HepG2 (cell line): ENCODE measurements around the gene NOP9. TPM values are rescaled to one million over a fixed set of nuclear protein-coding genes. Genes with fewer than 3 reads are reported as not detected.
A peak's percentile ranks its signal among the peaks of the same experiment; 100 is the strongest.

Source experiments
- ETV5 ChIP-seq: IDR thresholded peaks from 2 replicates; pipeline ENCODE4 v1.6.1; 2018; ENCODE audit warnings: missing biosample characterization, missing genetic modification reagents, inconsistent platforms, borderline replicate concordance
- KDM1A ChIP-seq: IDR thresholded peaks from 2 replicates; pipeline ENCODE4 v1.6.1; 2016; ENCODE audit warnings: missing compliant biosample characterization
- NFIB ChIP-seq: sonication (generic); formaldehyde crosslinking; IDR thresholded peaks from 2 replicates; pipeline ENCODE4 v1.9.0; 2021; ENCODE audit warnings: missing genetic modification reagents, mild to moderate bottlenecking, borderline replicate concordance
- REXO4 ChIP-seq: sonication (generic); formaldehyde crosslinking; IDR thresholded peaks from 2 replicates; pipeline ENCODE4 v1.8.0; 2022; ENCODE audit warnings: missing genetic modification reagents, mild to moderate bottlenecking, borderline replicate concordance
- SMYD3 ChIP-seq: sonication (generic); formaldehyde crosslinking; IDR thresholded peaks from 2 replicates; pipeline ENCODE4 v1.8.1; 2023; ENCODE audit warnings: mild to moderate bottlenecking, missing genetic modification reagents
- SRSF1 ChIP-seq: fragments of 200-400 bp; formaldehyde crosslinking; optimal IDR thresholded peaks from 2 replicates; pipeline ENCODE3; 2017; ENCODE audit warnings: mild to moderate bottlenecking, low read depth, low read length, moderate library complexity
- TP53 ChIP-seq: sonication (generic); formaldehyde crosslinking; conservative IDR thresholded peaks from 2 replicates; pipeline ENCODE4 v1.4.0; 2020; ENCODE audit warnings: missing genetic modification reagents
- ZBTB3 ChIP-seq: sonication (generic); formaldehyde crosslinking; IDR thresholded peaks from 2 replicates; pipeline ENCODE4 v1.4.0; 2020; ENCODE audit warnings: low read depth, mild to moderate bottlenecking, moderate library complexity, missing genetic modification reagents, borderline replicate concordance
- ZFP41 ChIP-seq: sonication (generic); formaldehyde crosslinking; IDR thresholded peaks from 2 replicates; pipeline ENCODE4 v1.4.0; 2020; ENCODE audit warnings: mild to moderate bottlenecking, missing genetic modification reagents, borderline replicate concordance
- ZNF879 ChIP-seq: sonication (generic); formaldehyde crosslinking; IDR thresholded peaks from 2 replicates; pipeline ENCODE4 v1.8.1; 2023; ENCODE audit warnings: missing genetic modification reagents
- polyA plus RNA-seq, 8 experiments: library from polyadenylated mRNA; depleted of rRNA in 3 of 8; stranded (reverse) in 7 of 8; unstranded in 1 of 8; fragments of >200 nt; fragmentation: Illumina TruSeq in 4 of 8; extraction: Trizol in 4 of 8; gene quantifications; 2 replicates each; pipeline versions ENCODE4 v1.2.1 to v1.2.3, GENCODE V29; 2011 to 2016; ENCODE audit warnings: low read depth in 4 of 8, missing spikeins in 1 of 8, mixed read lengths in 1 of 8; ENCODE audit not compliant: insufficient read depth in 1 of 8
- total RNA-seq, 5 experiments: library from RNA; depleted of rRNA; stranded (reverse); fragments of >200 nt; fragmentation: Illumina TruSeq; extraction: Trizol; gene quantifications; 2 replicates each; pipeline ENCODE4 v1.2.3, GENCODE V29; 2016; ENCODE audit warnings: low read depth in 1 of 5
- TF ChIP-seq, protein P1 (sequence below): sonication (generic); formaldehyde crosslinking; IDR thresholded peaks from 2 replicates; pipeline ENCODE4 v1.4.0; 2020; ENCODE audit warnings: mild to moderate bottlenecking, low read depth, missing genetic modification reagents
- TF ChIP-seq, protein P2 (sequence below): IDR thresholded peaks from 2 replicates; pipeline ENCODE4 v1.6.1; 2016; ENCODE audit warnings: missing biosample characterization, missing genetic modification reagents, low read depth
- TF ChIP-seq, protein P3 (sequence below): IDR thresholded peaks from 2 replicates; pipeline ENCODE4 v1.6.1; 2012; ENCODE audit warnings: low read depth, low read length, improper control_type of control experiment
- TF ChIP-seq, protein P4 (sequence below): sonication (generic); formaldehyde crosslinking; IDR thresholded peaks from 2 replicates; pipeline ENCODE4 v1.4.0; 2020; ENCODE audit warnings: mild to moderate bottlenecking, missing genetic modification reagents, borderline replicate concordance
- TF ChIP-seq, protein P5 (sequence below): sonication (generic); formaldehyde crosslinking; IDR thresholded peaks from 2 replicates; pipeline ENCODE4 v1.4.0; 2020; ENCODE audit warnings: mild to moderate bottlenecking, missing genetic modification reagents

The NOP9 gene
- total and polyA plus RNA-seq, 2 of the 13 experiments (the other 11 are each of a cell fraction or from before 2014, with no cell fraction given), result 24.5 to 61.6 TPM

DNA sequence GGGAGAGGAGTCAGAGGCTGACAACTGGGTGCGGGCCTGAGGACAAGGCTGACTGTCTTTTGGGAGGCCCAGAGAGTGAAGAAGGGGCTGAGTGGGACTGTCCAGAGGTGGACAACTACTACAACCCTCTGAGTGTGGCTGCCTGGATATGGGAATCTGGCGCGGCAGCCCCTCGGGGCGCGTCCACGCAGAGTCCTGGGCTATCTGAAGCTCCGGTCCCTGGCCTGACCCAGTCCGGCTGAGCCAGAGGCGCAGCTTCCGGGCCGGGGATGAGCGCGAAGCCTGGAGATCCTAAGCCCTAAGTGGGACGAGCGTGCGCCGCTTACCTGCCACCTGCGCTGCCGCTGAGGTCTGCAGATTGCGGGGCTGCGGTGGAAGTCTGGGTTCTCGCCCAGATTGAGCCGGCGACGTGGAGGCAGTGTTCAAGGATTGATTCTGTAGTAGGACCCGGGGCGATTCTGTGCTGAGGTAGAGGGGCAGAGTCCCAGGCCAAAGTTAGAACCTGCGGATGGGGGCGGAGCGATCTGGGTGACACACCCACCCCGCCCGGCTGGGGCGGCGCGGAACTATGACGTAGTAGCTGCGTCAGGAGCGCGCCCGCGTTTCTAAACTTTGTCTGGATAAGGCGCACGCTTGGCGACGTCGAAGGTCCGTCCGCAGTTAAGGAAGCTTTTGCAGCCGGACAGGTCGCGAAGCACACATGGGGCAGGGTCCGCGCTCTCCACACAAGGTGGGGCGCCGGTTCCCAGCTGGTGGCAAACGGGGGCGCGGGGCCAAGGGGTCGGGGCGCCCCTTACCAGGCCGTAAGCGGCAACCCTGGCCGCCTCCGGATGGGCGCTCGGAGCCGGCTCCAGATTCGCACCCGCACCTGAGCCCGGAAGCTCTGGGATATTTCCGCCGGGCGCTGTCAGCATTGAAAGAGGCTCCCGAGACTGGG, at the start of gene NOP9, which contains the start of gene DHRS1 (continued):
- TF ChIP-seq ETV5 (CRISPR knock-in tag), result peak; percentile 77; the same call in 1 of the 2 replicates
- no peak for TF ChIP-seq NFIB (CRISPR knock-in tag)
- TF ChIP-seq ZFP41 (CRISPR knock-in tag), result peak; percentile 76; the same call in 1 of the 2 replicates
- TF ChIP-seq TP53 (CRISPR knock-in tag), result no peak; the same call in none of the 2 replicates
- TF ChIP-seq, protein P1, sequence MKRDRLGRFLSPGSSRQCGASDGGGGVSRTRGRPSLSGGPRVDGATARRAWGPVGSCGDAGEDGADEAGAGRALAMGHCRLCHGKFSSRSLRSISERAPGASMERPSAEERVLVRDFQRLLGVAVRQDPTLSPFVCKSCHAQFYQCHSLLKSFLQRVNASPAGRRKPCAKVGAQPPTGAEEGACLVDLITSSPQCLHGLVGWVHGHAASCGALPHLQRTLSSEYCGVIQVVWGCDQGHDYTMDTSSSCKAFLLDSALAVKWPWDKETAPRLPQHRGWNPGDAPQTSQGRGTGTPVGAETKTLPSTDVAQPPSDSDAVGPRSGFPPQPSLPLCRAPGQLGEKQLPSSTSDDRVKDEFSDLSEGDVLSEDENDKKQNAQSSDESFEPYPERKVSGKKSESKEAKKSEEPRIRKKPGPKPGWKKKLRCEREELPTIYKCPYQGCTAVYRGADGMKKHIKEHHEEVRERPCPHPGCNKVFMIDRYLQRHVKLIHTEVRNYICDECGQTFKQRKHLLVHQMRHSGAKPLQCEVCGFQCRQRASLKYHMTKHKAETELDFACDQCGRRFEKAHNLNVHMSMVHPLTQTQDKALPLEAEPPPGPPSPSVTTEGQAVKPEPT (CRISPR knock-in tag), result peak; percentile 83; the same call in 1 of the 2 replicates
- peak; percentile 41 for TF ChIP-seq SRSF1
- TF ChIP-seq REXO4 (CRISPR knock-in tag), result no peak
- TF ChIP-seq, protein P2, sequence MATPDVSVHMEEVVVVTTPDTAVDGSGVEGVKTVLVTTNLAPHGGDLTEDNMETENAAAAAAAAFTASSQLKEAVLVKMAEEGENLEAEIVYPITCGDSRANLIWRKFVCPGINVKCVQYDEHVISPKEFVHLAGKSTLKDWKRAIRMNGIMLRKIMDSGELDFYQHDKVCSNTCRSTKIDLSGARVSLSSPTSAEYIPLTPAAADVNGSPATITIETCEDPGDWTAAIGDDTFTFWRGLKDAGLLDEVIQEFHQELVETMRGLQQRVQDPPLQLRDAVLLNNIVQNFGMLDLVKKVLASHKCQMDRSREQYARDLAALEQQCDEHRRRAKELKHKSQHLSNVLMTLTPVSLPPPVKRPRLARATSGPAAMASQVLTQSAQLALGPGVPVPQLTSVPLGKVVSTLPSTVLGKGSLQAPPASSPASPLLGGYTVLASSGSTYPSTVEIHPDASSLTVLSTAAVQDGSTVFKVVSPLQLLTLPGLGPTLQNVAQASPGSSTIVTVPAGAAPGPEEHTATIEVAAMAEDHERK (CRISPR knock-in tag), result peak; percentile 76
- TF ChIP-seq KDM1A (CRISPR knock-in tag), result peak; percentile 6; the same call in 1 of the 2 replicates
- peak; percentile 97; the same call in 1 of the 2 replicates for TF ChIP-seq ZBTB3 (CRISPR knock-in tag)
- TF ChIP-seq, protein P3, sequence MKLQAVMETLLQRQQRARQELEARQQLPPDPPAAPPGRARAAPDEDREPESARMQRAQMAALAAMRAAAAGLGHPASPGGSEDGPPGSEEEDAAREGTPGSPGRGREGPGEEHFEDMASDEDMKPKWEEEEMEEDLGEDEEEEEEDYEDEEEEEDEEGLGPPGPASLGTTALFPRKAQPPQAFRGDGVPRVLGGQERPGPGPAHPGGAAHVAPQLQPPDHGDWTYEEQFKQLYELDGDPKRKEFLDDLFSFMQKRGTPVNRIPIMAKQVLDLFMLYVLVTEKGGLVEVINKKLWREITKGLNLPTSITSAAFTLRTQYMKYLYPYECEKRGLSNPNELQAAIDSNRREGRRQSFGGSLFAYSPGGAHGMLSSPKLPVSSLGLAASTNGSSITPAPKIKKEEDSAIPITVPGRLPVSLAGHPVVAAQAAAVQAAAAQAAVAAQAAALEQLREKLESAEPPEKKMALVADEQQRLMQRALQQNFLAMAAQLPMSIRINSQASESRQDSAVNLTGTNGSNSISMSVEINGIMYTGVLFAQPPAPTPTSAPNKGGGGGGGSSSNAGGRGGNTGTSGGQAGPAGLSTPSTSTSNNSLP, result 0 out of 2 replicates have a peak, but pooled peaks have one; percentile 56
- TF ChIP-seq, protein P4, sequence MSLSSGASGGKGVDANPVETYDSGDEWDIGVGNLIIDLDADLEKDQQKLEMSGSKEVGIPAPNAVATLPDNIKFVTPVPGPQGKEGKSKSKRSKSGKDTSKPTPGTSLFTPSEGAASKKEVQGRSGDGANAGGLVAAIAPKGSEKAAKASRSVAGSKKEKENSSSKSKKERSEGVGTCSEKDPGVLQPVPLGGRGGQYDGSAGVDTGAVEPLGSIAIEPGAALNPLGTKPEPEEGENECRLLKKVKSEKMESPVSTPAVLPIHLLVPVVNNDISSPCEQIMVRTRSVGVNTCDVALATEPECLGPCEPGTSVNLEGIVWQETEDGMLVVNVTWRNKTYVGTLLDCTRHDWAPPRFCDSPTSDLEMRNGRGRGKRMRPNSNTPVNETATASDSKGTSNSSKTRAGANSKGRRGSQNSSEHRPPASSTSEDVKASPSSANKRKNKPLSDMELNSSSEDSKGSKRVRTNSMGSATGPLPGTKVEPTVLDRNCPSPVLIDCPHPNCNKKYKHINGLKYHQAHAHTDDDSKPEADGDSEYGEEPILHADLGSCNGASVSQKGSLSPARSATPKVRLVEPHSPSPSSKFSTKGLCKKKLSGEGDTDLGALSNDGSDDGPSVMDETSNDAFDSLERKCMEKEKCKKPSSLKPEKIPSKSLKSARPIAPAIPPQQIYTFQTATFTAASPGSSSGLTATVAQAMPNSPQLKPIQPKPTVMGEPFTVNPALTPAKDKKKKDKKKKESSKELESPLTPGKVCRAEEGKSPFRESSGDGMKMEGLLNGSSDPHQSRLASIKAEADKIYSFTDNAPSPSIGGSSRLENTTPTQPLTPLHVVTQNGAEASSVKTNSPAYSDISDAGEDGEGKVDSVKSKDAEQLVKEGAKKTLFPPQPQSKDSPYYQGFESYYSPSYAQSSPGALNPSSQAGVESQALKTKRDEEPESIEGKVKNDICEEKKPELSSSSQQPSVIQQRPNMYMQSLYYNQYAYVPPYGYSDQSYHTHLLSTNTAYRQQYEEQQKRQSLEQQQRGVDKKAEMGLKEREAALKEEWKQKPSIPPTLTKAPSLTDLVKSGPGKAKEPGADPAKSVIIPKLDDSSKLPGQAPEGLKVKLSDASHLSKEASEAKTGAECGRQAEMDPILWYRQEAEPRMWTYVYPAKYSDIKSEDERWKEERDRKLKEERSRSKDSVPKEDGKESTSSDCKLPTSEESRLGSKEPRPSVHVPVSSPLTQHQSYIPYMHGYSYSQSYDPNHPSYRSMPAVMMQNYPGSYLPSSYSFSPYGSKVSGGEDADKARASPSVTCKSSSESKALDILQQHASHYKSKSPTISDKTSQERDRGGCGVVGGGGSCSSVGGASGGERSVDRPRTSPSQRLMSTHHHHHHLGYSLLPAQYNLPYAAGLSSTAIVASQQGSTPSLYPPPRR, result peak; percentile 79; the same call in 1 of the 2 replicates
- TF ChIP-seq, protein P5, sequence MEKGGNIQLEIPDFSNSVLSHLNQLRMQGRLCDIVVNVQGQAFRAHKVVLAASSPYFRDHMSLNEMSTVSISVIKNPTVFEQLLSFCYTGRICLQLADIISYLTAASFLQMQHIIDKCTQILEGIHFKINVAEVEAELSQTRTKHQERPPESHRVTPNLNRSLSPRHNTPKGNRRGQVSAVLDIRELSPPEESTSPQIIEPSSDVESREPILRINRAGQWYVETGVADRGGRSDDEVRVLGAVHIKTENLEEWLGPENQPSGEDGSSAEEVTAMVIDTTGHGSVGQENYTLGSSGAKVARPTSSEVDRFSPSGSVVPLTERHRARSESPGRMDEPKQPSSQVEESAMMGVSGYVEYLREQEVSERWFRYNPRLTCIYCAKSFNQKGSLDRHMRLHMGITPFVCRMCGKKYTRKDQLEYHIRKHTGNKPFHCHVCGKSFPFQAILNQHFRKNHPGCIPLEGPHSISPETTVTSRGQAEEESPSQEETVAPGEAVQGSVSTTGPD, result peak; percentile 36; the same call in 1 of the 2 replicates
- peak; percentile 66; the same call in 1 of the 2 replicates for TF ChIP-seq SMYD3
- TF ChIP-seq ZNF879 (CRISPR knock-in tag), result no peak; the same call in 1 of the 2 replicates
